Fibroblast of lung (primary cell): ENCODE results near the gene AURKB. TPM values are rescaled to one million over a fixed set of nuclear protein-coding genes. Genes with fewer than 3 reads are reported as not detected.

Source experiments
- DNase-seq, 2 donors: peaks; one replicate each; pipeline versions ENCODE4 v3.0.0 to v3.0.0-alpha.2; 2010; ENCODE audit warnings: low read depth in 2 of 2
- H2AFZ ChIP-seq: 2 replicates; pipeline ENCODE4 v1.5.1; 2012; ENCODE audit warnings: low read length, control low read depth, inconsistent platforms
- H3K27ac ChIP-seq: 2 replicates; pipeline ENCODE4 v1.5.1; 2011; ENCODE audit warnings: low read length, control low read depth; ENCODE audit not compliant: insufficient read depth
- H3K27me3 ChIP-seq: 2 replicates; pipeline ENCODE4 v1.5.1; 2011; ENCODE audit warnings: mild to moderate bottlenecking, low read length; ENCODE audit not compliant: control insufficient read depth, insufficient read depth
- H3K36me3 ChIP-seq: 2 replicates; pipeline ENCODE4 v1.5.1; 2011; ENCODE audit warnings: low read length; ENCODE audit not compliant: control insufficient read depth, insufficient read depth
- H3K4me1 ChIP-seq: 2 replicates; pipeline ENCODE4 v1.5.1; 2011; ENCODE audit warnings: low read length; ENCODE audit not compliant: control insufficient read depth, insufficient read depth; ENCODE audit errors: extremely low read depth
- H3K4me2 ChIP-seq: 2 replicates; pipeline ENCODE4 v1.5.1; 2011; ENCODE audit warnings: low read length, control low read depth; ENCODE audit not compliant: insufficient read depth; ENCODE audit errors: extremely low read depth
- H3K4me3 ChIP-seq, 4 experiments: fragments of 200-600 bp in 1 of 4; sonication (generic) in 1 of 4; replicated peaks in 1 of 4; 2 replicates each; pipeline ENCODE4 v1.5.1; 2011 to 2016; ENCODE audit warnings: low read length in 4 of 4, low read depth in 3 of 4, mild to moderate bottlenecking in 3 of 4, control low read depth in 2 of 4, inconsistent platforms in 1 of 4, mixed read lengths in 1 of 4; ENCODE audit not compliant: insufficient read depth in 1 of 4; ENCODE audit errors: control extremely low read depth in 1 of 4
- H3K79me2 ChIP-seq: 2 replicates; pipeline ENCODE4 v1.5.1; 2012; ENCODE audit warnings: mild to moderate bottlenecking, low read length, inconsistent platforms; ENCODE audit not compliant: control insufficient read depth, insufficient read depth
- H3K9ac ChIP-seq: 2 replicates; pipeline ENCODE4 v1.5.1; 2011; ENCODE audit warnings: mild to moderate bottlenecking, low read length, control low read depth; ENCODE audit not compliant: insufficient read depth
- H3K9me3 ChIP-seq: 2 replicates; pipeline ENCODE4 v1.5.1; 2012; ENCODE audit warnings: low read depth, low read length; ENCODE audit not compliant: control insufficient read depth, insufficient read depth
- H4K20me1 ChIP-seq: 2 replicates; pipeline ENCODE4 v1.5.1; 2011; ENCODE audit warnings: low read length; ENCODE audit not compliant: control insufficient read depth, insufficient read depth; ENCODE audit errors: extremely low read depth
- CTCF ChIP-seq, 2 donors: IDR thresholded peaks in 1 of 2; conservative IDR thresholded peaks in 1 of 2; 1 replicate in 1 of 2; 2 replicates in 1 of 2; pipeline ENCODE4 v1.5.1; 2011 to 2012; ENCODE audit warnings: low read length in 2 of 2, control low read depth in 1 of 2, inconsistent platforms in 1 of 2, low read depth in 1 of 2, mild to moderate bottlenecking in 1 of 2
- EZH2 ChIP-seq: IDR thresholded peaks from 2 replicates; pipeline ENCODE4 v1.5.1; 2012; ENCODE audit warnings: low read length, control low read depth, mild to moderate bottlenecking; ENCODE audit errors: missing control alignments
- polyA plus RNA-seq, 2 donors: library from polyadenylated mRNA; depleted of rRNA in 1 of 2; stranded (reverse) in 1 of 2; unstranded in 1 of 2; fragments of >200 nt; gene quantifications; 2 replicates each; pipeline ENCODE4 v1.2.1, GENCODE V29; 2011 to 2012; ENCODE audit warnings: missing spikeins in 1 of 2
- total RNA-seq: library from RNA; depleted of rRNA; stranded (reverse); fragments of >200 nt; gene quantifications from 2 replicates; pipeline ENCODE4 v1.2.1, GENCODE V29; 2014

AURKB gene
- total and polyA plus RNA-seq, 2 donors (not counting 1 experiment from before 2014, with no cell fraction given) = 7.5 to 8.4 TPM

GRCh38 chr17:8226536-8227237 lies 16.3 kb upstream of the AURKB start:
- Histone ChIP-seq H3K9ac (no peak overlapping the region), H4K20me1 (no peaks in the 10 kb centered on the region)
- TF ChIP-seq CTCF (conservative IDR thresholded peaks at IDR 0.05 in 1 of 2, IDR thresholded peaks at IDR 0.05 in 1 of 2; ENCODE audit: low read depth in 1 of 2, low read length in 2 of 2) (no peak), EZH2 (no peak)

GRCh38 chr17:8225813-8226535 lies 15.6 kb upstream of the AURKB start:
- H4K20me1 ChIP-seq = no peaks in the 10 kb centered on the region
- peaks cover 12% of the 10 kb centered on the region for H3K36me3 ChIP-seq
- H3K4me2 ChIP-seq = no peak overlapping the region
- H3K4me3 ChIP-seq = peak overlapping the region in 2 of 4 experiments; percentile 50 to 57
- H3K4me1 ChIP-seq = peaks cover 3% of the 10 kb centered on the region
- peak; percentile 79 to 87 for DNase-seq
- no peaks in the 10 kb centered on the region for H3K79me2 ChIP-seq
- no peaks in the 10 kb centered on the region for H3K27me3 ChIP-seq
- TF ChIP-seq EZH2 (no peak), CTCF (conservative IDR thresholded peaks at IDR 0.05 in 1 of 2, IDR thresholded peaks at IDR 0.05 in 1 of 2; ENCODE audit: low read depth in 1 of 2, low read length in 2 of 2) (no peak)
- H2AFZ ChIP-seq = no peak overlapping the region
- H3K9ac ChIP-seq = no peak overlapping the region
- H3K9me3 ChIP-seq = no peaks in the 10 kb centered on the region
- peak overlapping the region; percentile 57 for H3K27ac ChIP-seq

More at GRCh38 chr17:8226536-8227237, 16.3 kb upstream of the AURKB start:
- Histone ChIP-seq H3K79me2 (no peaks in the 10 kb centered on the region), H3K9me3 (no peaks in the 10 kb centered on the region), H3K4me2 (peak overlapping the region; percentile 55), H3K27me3 (no peaks in the 10 kb centered on the region), H3K36me3 (peaks cover 13% of the 10 kb centered on the region), H3K27ac (peak overlapping the region; percentile 57), H3K4me1 (peaks cover 3% of the 10 kb centered on the region), H2AFZ (no peak overlapping the region), H3K4me3 (peak overlapping the region in 3 of 4 experiments; percentile 12 to 57 (median 50))
- DNase-seq = peak; percentile 85 to 96

GRCh38 chr17:8224891-8225812 lies 14.8 kb upstream of the AURKB start:
- Histone ChIP-seq H3K4me3 (no peak overlapping the region), H3K27me3 (no peaks in the 10 kb centered on the region), H3K27ac (no peak overlapping the region), H3K9ac (no peak overlapping the region), H2AFZ (no peak overlapping the region), H4K20me1 (no peaks in the 10 kb centered on the region), H3K4me2 (no peak overlapping the region), H3K4me1 (peaks cover 3% of the 10 kb centered on the region), H3K79me2 (no peaks in the 10 kb centered on the region), H3K9me3 (no peaks in the 10 kb centered on the region), H3K36me3 (peaks cover 11% of the 10 kb centered on the region)
- no peak for TF ChIP-seq EZH2
- no peak for TF ChIP-seq CTCF (conservative IDR thresholded peaks at IDR 0.05 in 1 of 2, IDR thresholded peaks at IDR 0.05 in 1 of 2; ENCODE audit: low read depth in 1 of 2, low read length in 2 of 2)
- no peak for DNase-seq
